ENCODE measurements around the gene CNDP1.

Gene CNDP1

GRCh38 chr18:74635224-74635975 lies 101.1 kb downstream of the CNDP1 start:
- ChIA-PET POLR2A (no interaction called here), CTCF (no interaction called here)
- no peak for DNase-seq (ENCODE audit: extremely low spot score)
- TF ChIP-seq CTCF (IDR thresholded peaks at IDR 0.05; ENCODE audit: control extremely low read depth, extremely low read depth, low read depth, missing control alignments), result no peak
